H9 (cell line): ENCODE data around the gene LYSMD2. TPM values are rescaled to one million over a fixed set of nuclear protein-coding genes. Genes with fewer than 3 reads are reported as not detected.

Experiments
- DNase-seq: peaks from one replicate; pipeline ENCODE4 v3.0.0-alpha.2; 2017
- H2AFZ ChIP-seq: one replicate; pipeline ENCODE4 v1.6.1; 2013; ENCODE audit warnings: mild to moderate bottlenecking, low read length, control low read depth, moderate library complexity
- H2AK5ac ChIP-seq: 2 replicates; pipeline ENCODE4 v1.6.1; 2013; ENCODE audit warnings: low read length, control low read depth, mixed read lengths; ENCODE audit not compliant: insufficient read length
- H2BK120ac ChIP-seq: one replicate; pipeline ENCODE4 v1.6.1; 2013; ENCODE audit warnings: low read depth, mild to moderate bottlenecking, low read length, control low read depth, inconsistent platforms; ENCODE audit not compliant: poor library complexity, severe bottlenecking
- H2BK12ac ChIP-seq: 2 replicates; pipeline ENCODE4 v1.6.1; 2013; ENCODE audit warnings: low read length, control low read depth, mixed read lengths, low read depth; ENCODE audit not compliant: insufficient read length
- H2BK15ac ChIP-seq: 2 replicates; pipeline ENCODE4 v1.6.1; 2013; ENCODE audit warnings: low read depth, low read length, control low read depth
- H2BK20ac ChIP-seq: one replicate; pipeline ENCODE4 v1.6.1; 2013; ENCODE audit warnings: low read depth, mild to moderate bottlenecking, low read length, control low read depth, inconsistent platforms; ENCODE audit not compliant: poor library complexity, severe bottlenecking
- H2BK5ac ChIP-seq: 2 replicates; pipeline ENCODE4 v1.6.1; 2013; ENCODE audit warnings: low read length, control low read depth, mixed read lengths; ENCODE audit not compliant: insufficient read length
- H3K14ac ChIP-seq: 2 replicates; pipeline ENCODE4 v1.6.1; 2013; ENCODE audit warnings: low read length, control low read depth; ENCODE audit not compliant: insufficient read depth
- H3K18ac ChIP-seq: 2 replicates; pipeline ENCODE4 v1.6.1; 2013; ENCODE audit warnings: low read depth, mild to moderate bottlenecking, mixed read lengths, low read length, control low read depth; ENCODE audit not compliant: insufficient read length
- H3K23ac ChIP-seq: 2 replicates; pipeline ENCODE4 v1.6.1; 2013; ENCODE audit warnings: low read length, control low read depth, mixed read lengths, low read depth; ENCODE audit not compliant: insufficient read length
- H3K23me2 ChIP-seq: 2 replicates; pipeline ENCODE4 v1.6.1; 2013; ENCODE audit warnings: low read depth, mild to moderate bottlenecking, mixed read lengths, low read length, control low read depth; ENCODE audit not compliant: insufficient read length, poor library complexity, severe bottlenecking
- H3K27ac ChIP-seq: 2 replicates; pipeline ENCODE4 v1.5.1; 2013; ENCODE audit warnings: low read length, control low read depth, mixed read lengths, low read depth; ENCODE audit not compliant: insufficient read length
- H3K27me3 ChIP-seq: 2 replicates; pipeline ENCODE4 v1.6.1; 2013; ENCODE audit warnings: low read length, control low read depth, inconsistent platforms; ENCODE audit not compliant: insufficient read depth
- H3K4ac ChIP-seq: 2 replicates; pipeline ENCODE4 v1.6.1; 2013; ENCODE audit warnings: low read depth, mild to moderate bottlenecking, control low read depth, inconsistent platforms, low read length, moderate library complexity
- H3K4me1 ChIP-seq: 2 replicates; pipeline ENCODE4 v1.6.1; 2013; ENCODE audit warnings: low read length, control low read depth, inconsistent platforms; ENCODE audit not compliant: insufficient read depth
- H3K4me2 ChIP-seq: 2 replicates; pipeline ENCODE4 v1.6.1; 2013; ENCODE audit warnings: low read length, control low read depth, mixed read lengths; ENCODE audit not compliant: insufficient read length, insufficient read depth
- H3K56ac ChIP-seq: 2 replicates; pipeline ENCODE4 v1.6.1; 2013; ENCODE audit warnings: low read depth, mild to moderate bottlenecking, mixed read lengths, low read length, control low read depth; ENCODE audit not compliant: insufficient read length
- H3K79me1 ChIP-seq: 2 replicates; pipeline ENCODE4 v1.6.1; 2013; ENCODE audit warnings: low read depth, mild to moderate bottlenecking, moderate library complexity, low read length, control low read depth, inconsistent platforms; ENCODE audit not compliant: insufficient read depth, poor library complexity, severe bottlenecking
- H3K79me2 ChIP-seq: 2 replicates; pipeline ENCODE4 v1.6.1; 2013; ENCODE audit warnings: low read length, control low read depth, inconsistent platforms; ENCODE audit not compliant: insufficient read depth
- H3K9ac ChIP-seq: 2 replicates; pipeline ENCODE4 v1.6.1; 2013; ENCODE audit warnings: low read length, control low read depth, mixed read lengths; ENCODE audit not compliant: insufficient read length; ENCODE audit errors: extremely low read depth
- H3K9me3 ChIP-seq: one replicate; pipeline ENCODE4 v1.6.1; 2013; ENCODE audit warnings: low read depth, low read length, inconsistent platforms; ENCODE audit not compliant: control insufficient read depth
- H3T11ph ChIP-seq: one replicate; pipeline ENCODE4 v1.6.1; 2013; ENCODE audit warnings: mild to moderate bottlenecking, low read length, control low read depth, inconsistent platforms
- H4K20me1 ChIP-seq: one replicate; pipeline ENCODE4 v1.6.1; 2013; ENCODE audit not compliant: control insufficient read depth, insufficient read length, insufficient read depth
- H4K5ac ChIP-seq: 2 replicates; pipeline ENCODE4 v1.6.1; 2013; ENCODE audit warnings: low read depth, mild to moderate bottlenecking, mixed read lengths, low read length, control low read depth; ENCODE audit not compliant: insufficient read length
- H4K8ac ChIP-seq: replicated peaks from 2 replicates; pipeline ENCODE4 v1.6.1; 2013; ENCODE audit warnings: low read length, control low read depth, mixed read lengths, low read depth; ENCODE audit not compliant: insufficient read length
- H4K91ac ChIP-seq: 2 replicates; pipeline ENCODE4 v1.6.1; 2013; ENCODE audit warnings: low read depth, mild to moderate bottlenecking, moderate library complexity, mixed read lengths, low read length, control low read depth; ENCODE audit not compliant: insufficient read length
- H3K27ac Mint-ChIP-seq, 3 experiments: 2 replicates in 2 of 3; 3 replicates in 1 of 3; pipeline ENCODE4 v1.8.0; 2020 to 2021; ENCODE audit warnings: mixed read lengths in 3 of 3, mild to moderate bottlenecking in 1 of 3, moderate library complexity in 1 of 3
- H3K27me3 Mint-ChIP-seq: 2 replicates; pipeline ENCODE4 v1.8.0; 2021; ENCODE audit warnings: low read depth, mild to moderate bottlenecking, moderate library complexity, mixed read lengths
- H3K36me3 Mint-ChIP-seq, 3 experiments: 2 replicates in 2 of 3; 3 replicates in 1 of 3; pipeline ENCODE4 v1.8.0; 2020 to 2021; ENCODE audit warnings: low read depth in 3 of 3, mixed read lengths in 3 of 3; ENCODE audit not compliant: insufficient read depth in 1 of 3
- H3K4me1 Mint-ChIP-seq, 2 experiments: 2 replicates each; pipeline ENCODE4 v1.8.0; 2020; ENCODE audit warnings: mixed read lengths in 2 of 2
- H3K4me3 Mint-ChIP-seq, 2 experiments: 2 replicates in 1 of 2; 3 replicates in 1 of 2; pipeline ENCODE4 v1.8.0; 2020 to 2021; ENCODE audit warnings: mild to moderate bottlenecking in 2 of 2, mixed read lengths in 2 of 2, moderate library complexity in 1 of 2
- H3K9me3 Mint-ChIP-seq, 2 experiments: 2 replicates in 1 of 2; 3 replicates in 1 of 2; pipeline ENCODE4 v1.8.0; 2020; ENCODE audit warnings: mild to moderate bottlenecking in 2 of 2, mixed read lengths in 2 of 2, moderate library complexity in 1 of 2
- CTCF ChIP-seq: fragments of 200-600 bp; sonication (generic); conservative IDR thresholded peaks from 3 replicates; pipeline ENCODE4 v1.8.0; 2021; ENCODE audit warnings: antibody characterized with exemption, mild to moderate bottlenecking
- WGBS: extraction: QIAGEN DNeasy Blood & Tissue Kit; methylation state at CpG from one replicate; pipeline ENCODE4 v1.1.7; 2013; ENCODE audit warnings: missing lambda C conversion rate, low lambda C conversion rate, mixed read lengths; ENCODE audit not compliant: insufficient read length; ENCODE audit errors: extremely low coverage; 5-methylcytosine and 5-hydroxymethylcytosine counted together
- total RNA-seq: library from RNA; stranded (reverse); gene quantifications from 2 replicates; pipeline ENCODE4 v1.2.1, GENCODE V29; 2021

The LYSMD2 gene
- total RNA-seq, 1 experiment from 2014 or later = 3.9 TPM

GRCh38 chr15:51755790-51756189, 18.3 kb upstream of the LYSMD2 start:
- no peak overlapping the region for H3T11ph ChIP-seq
- no peak overlapping the region for H2AK5ac ChIP-seq
- no peaks in the 10 kb centered on the region for H3K9me3 ChIP-seq
- Mint-ChIP-seq H3K36me3 (peaks cover 0 to 3% (median 0%) of the 10 kb centered on the region in 3 experiments; a peak in 1 of 7 replicates), H3K4me1 (peaks cover 14 to 18% of the 10 kb centered on the region in 2 experiments), H3K27ac (no peak overlapping the region), H3K4me3 (no peak overlapping the region), H3K9me3 (peaks cover 2 to 3% of the 10 kb centered on the region in 2 experiments; a peak in 3 of 5 replicates), H3K27me3 (peaks cover 49% of the 10 kb centered on the region)
- H3K79me2 ChIP-seq = no peaks in the 10 kb centered on the region
- H2BK12ac ChIP-seq = no peak overlapping the region
- H4K20me1 ChIP-seq = no peaks in the 10 kb centered on the region
- no peak overlapping the region for H3K23ac ChIP-seq
- no peak overlapping the region for H4K5ac ChIP-seq
- no peak for TF ChIP-seq CTCF
- no peak overlapping the region for H3K27ac ChIP-seq
- H3K4me2 ChIP-seq = no peak overlapping the region
- H4K8ac ChIP-seq = no peak overlapping the region
- peaks cover 8% of the 10 kb centered on the region; the same call in 1 of the 2 replicates for H3K27me3 ChIP-seq
- no peak overlapping the region for H3K14ac ChIP-seq
- no peak overlapping the region for H3K56ac ChIP-seq
- peaks cover 5% of the 10 kb centered on the region for H3K23me2 ChIP-seq
- peaks cover 3% of the 10 kb centered on the region; the same call in 1 of the 2 replicates for H3K4me1 ChIP-seq
- H2BK15ac ChIP-seq = no peak overlapping the region
- H3K9ac ChIP-seq = no peak overlapping the region
- H2BK120ac ChIP-seq = no peak overlapping the region
- WGBS = no CpG with 5 or more reads among the region's 4 CpGs
- no peak overlapping the region for H3K18ac ChIP-seq
- no peak overlapping the region for H2BK5ac ChIP-seq
- H3K79me1 ChIP-seq = no peaks in the 10 kb centered on the region
- H3K4ac ChIP-seq = no peak overlapping the region
- H2AFZ ChIP-seq = no peak overlapping the region
- no peak for DNase-seq
- H2BK20ac ChIP-seq = no peak overlapping the region
- H4K91ac ChIP-seq = no peak overlapping the region
